Measurements from ENCODE around the gene ARMC2. TPM values are rescaled to one million over a fixed set of nuclear protein-coding genes. Genes with fewer than 3 reads are reported as not detected.

ARMC2 gene
- total and polyA plus RNA-seq, 2 donors (not counting 1 experiment from before 2014, with no cell fraction given), result 4.8 to 9.9 TPM

DNA sequence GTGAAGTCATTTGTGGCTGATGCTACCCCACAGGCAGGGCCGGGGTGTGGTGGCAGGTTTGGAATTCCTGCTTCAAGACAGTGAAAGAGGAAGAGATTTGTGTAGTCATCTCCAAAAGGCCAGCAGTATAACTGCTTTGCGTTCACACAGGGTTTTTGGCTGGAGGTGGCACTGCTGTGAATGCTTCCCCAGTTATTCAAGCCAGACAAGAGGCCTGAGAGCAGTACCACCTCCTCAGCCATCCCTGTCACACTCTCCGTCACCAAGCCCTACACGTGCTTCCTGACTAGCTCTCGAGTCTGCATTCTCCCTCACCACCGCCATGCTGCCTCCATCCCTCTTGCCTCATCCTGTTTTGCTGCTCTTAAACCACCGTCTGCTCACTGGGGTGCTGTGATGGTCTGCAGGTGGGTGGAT, 23.9 kb downstream of the ARMC2 start:
- no peak overlapping the region for H3K9ac ChIP-seq (ENCODE audit: low read length)
- no peaks in the 10 kb centered on the region for H3K27me3 ChIP-seq (replicated peaks in 1 of 4; ENCODE audit: control extremely low read depth in 1 of 4, control insufficient read depth in 3 of 4, insufficient read depth in 4 of 4, low read length in 3 of 4)
- no peak overlapping the region for H3K4me3 ChIP-seq (ENCODE audit: control extremely low read depth in 1 of 5, extremely low read depth in 1 of 5, insufficient read depth in 1 of 5, low read depth in 2 of 5, low read length in 4 of 5)
- H3K9me3 ChIP-seq (ENCODE audit: control extremely low read depth in 1 of 3, control insufficient read depth in 2 of 3, insufficient read depth in 1 of 3, low read length in 2 of 3), result no peaks in the 10 kb centered on the region
- no peak overlapping the region for H2AFZ ChIP-seq (ENCODE audit: insufficient read depth, low read depth, low read length, poor library complexity, severe bottlenecking)
- H3K4me1 ChIP-seq (ENCODE audit: control insufficient read depth in 2 of 2, insufficient read depth in 2 of 2, low read length in 2 of 2), result peaks cover 14 to 37% of the 10 kb centered on the region in 2 donors
- peak overlapping the region; percentile 69 for H3K27ac Mint-ChIP-seq
- intact Hi-C loops (cut with micrococcal nuclease), result no loop called here
- H3K27me3 Mint-ChIP-seq, result no peaks in the 10 kb centered on the region
- H3K4me1 Mint-ChIP-seq, result peaks cover 42% of the 10 kb centered on the region
- no peak overlapping the region for H3K27ac ChIP-seq (ENCODE audit: low read length in 2 of 2)
- H3K4me2 ChIP-seq (replicated peaks; ENCODE audit: low read depth, low read length, poor library complexity, severe bottlenecking), result no peak overlapping the region
- H3K36me3 ChIP-seq (replicated peaks in 1 of 2; ENCODE audit: control extremely low read depth in 1 of 2, control insufficient read depth in 1 of 2, extremely low read depth in 1 of 2, insufficient read depth in 2 of 2, low read length in 1 of 2), result no peaks in the 10 kb centered on the region
- ATAC-seq (ENCODE audit: low read depth), result peak; percentile 65
- no peaks in the 10 kb centered on the region for H4K20me1 ChIP-seq (ENCODE audit: control insufficient read depth, insufficient read depth, low read length, poor library complexity, severe bottlenecking)
- H3K79me2 ChIP-seq (ENCODE audit: control insufficient read depth, insufficient read depth, low read length), result no peaks in the 10 kb centered on the region
- no peaks in the 10 kb centered on the region for H3K9me3 Mint-ChIP-seq (ENCODE audit: insufficient read depth)
- TF ChIP-seq EZH2 (IDR thresholded peaks at IDR 0.05; ENCODE audit: borderline replicate concordance, insufficient read depth, low read depth, low read length, poor library complexity, severe bottlenecking), result no peak
- TF ChIP-seq, protein P1, sequence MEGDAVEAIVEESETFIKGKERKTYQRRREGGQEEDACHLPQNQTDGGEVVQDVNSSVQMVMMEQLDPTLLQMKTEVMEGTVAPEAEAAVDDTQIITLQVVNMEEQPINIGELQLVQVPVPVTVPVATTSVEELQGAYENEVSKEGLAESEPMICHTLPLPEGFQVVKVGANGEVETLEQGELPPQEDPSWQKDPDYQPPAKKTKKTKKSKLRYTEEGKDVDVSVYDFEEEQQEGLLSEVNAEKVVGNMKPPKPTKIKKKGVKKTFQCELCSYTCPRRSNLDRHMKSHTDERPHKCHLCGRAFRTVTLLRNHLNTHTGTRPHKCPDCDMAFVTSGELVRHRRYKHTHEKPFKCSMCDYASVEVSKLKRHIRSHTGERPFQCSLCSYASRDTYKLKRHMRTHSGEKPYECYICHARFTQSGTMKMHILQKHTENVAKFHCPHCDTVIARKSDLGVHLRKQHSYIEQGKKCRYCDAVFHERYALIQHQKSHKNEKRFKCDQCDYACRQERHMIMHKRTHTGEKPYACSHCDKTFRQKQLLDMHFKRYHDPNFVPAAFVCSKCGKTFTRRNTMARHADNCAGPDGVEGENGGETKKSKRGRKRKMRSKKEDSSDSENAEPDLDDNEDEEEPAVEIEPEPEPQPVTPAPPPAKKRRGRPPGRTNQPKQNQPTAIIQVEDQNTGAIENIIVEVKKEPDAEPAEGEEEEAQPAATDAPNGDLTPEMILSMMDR (IDR thresholded peaks at IDR 0.05), result no peak
- CTCF ChIA-PET, result interaction anchor here (1.0 to 1.8 kb wide), 2 partner anchors 21 to 331 kb away, joined by 3 to 7 read pairs; no protein-coding TSS in a partner anchor
- POLR2A ChIA-PET, result no interaction called here
- WGBS (ENCODE audit: insufficient coverage), result 66% methylated on average over 6 of the region's 7 CpGs
- DNase-seq, result peak; percentile 29
- H3K4me3 Mint-ChIP-seq, result peak overlapping the region; percentile 27

DNA sequence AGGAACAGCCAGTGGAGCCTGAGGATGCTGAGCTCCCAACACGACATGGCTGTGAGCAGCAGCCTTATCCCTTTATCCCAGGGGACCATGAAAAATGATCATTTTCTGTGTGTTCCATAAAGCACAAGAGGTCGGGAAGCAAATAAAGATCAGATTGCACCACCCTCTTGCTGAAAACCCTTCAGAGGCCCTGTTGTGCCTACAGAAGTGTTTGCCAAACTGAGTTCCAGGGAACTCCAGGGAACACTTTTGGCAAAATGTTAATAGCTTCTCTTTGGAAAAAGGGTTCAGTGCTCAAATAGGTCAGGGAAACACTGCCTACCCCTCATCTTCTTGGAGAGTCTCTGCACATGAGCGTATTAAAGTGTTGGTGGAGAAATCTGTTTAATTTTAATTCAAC, 24.4 kb downstream of the ARMC2 start:
- Mint-ChIP-seq H3K9me3 (ENCODE audit: insufficient read depth) (no peaks in the 10 kb centered on the region), H3K4me3 (no peak overlapping the region), H3K4me1 (peaks cover 42% of the 10 kb centered on the region), H3K27ac (peak overlapping the region; percentile 69), H3K27me3 (no peaks in the 10 kb centered on the region)
- intact Hi-C loops (cut with micrococcal nuclease), result no loop called here
- Histone ChIP-seq H3K27ac (ENCODE audit: low read length in 2 of 2) (no peak overlapping the region), H3K4me3 (ENCODE audit: control extremely low read depth in 1 of 5, extremely low read depth in 1 of 5, insufficient read depth in 1 of 5, low read depth in 2 of 5, low read length in 4 of 5) (no peak overlapping the region), H3K4me1 (ENCODE audit: control insufficient read depth in 2 of 2, insufficient read depth in 2 of 2, low read length in 2 of 2) (peaks cover 14 to 37% of the 10 kb centered on the region in 2 donors), H3K9me3 (ENCODE audit: control extremely low read depth in 1 of 3, control insufficient read depth in 2 of 3, insufficient read depth in 1 of 3, low read length in 2 of 3) (no peaks in the 10 kb centered on the region), H2AFZ (ENCODE audit: insufficient read depth, low read depth, low read length, poor library complexity, severe bottlenecking) (no peak overlapping the region), H3K9ac (ENCODE audit: low read length) (no peak overlapping the region), H3K27me3 (replicated peaks in 1 of 4; ENCODE audit: control extremely low read depth in 1 of 4, control insufficient read depth in 3 of 4, insufficient read depth in 4 of 4, low read length in 3 of 4) (no peaks in the 10 kb centered on the region), H3K36me3 (replicated peaks in 1 of 2; ENCODE audit: control extremely low read depth in 1 of 2, control insufficient read depth in 1 of 2, extremely low read depth in 1 of 2, insufficient read depth in 2 of 2, low read length in 1 of 2) (no peaks in the 10 kb centered on the region), H4K20me1 (ENCODE audit: control insufficient read depth, insufficient read depth, low read length, poor library complexity, severe bottlenecking) (no peaks in the 10 kb centered on the region), H3K4me2 (replicated peaks; ENCODE audit: low read depth, low read length, poor library complexity, severe bottlenecking) (no peak overlapping the region), H3K79me2 (ENCODE audit: control insufficient read depth, insufficient read depth, low read length) (no peaks in the 10 kb centered on the region)
- TF ChIP-seq EZH2 (IDR thresholded peaks at IDR 0.05; ENCODE audit: borderline replicate concordance, insufficient read depth, low read depth, low read length, poor library complexity, severe bottlenecking), result no peak
- TF ChIP-seq, protein P1 (IDR thresholded peaks at IDR 0.05), result no peak
- DNase-seq (no peak), ATAC-seq (ENCODE audit: low read depth) (no peak)
- POLR2A ChIA-PET, result no interaction called here
- 88% methylated on average over 2 of the region's 3 CpGs for WGBS (ENCODE audit: insufficient coverage)
- CTCF ChIA-PET, result interaction anchor here (1.0 to 1.8 kb wide), 2 partner anchors 20 to 331 kb away, joined by 3 to 7 read pairs; no protein-coding TSS in a partner anchor

Data from B cell (primary cell).